ENCODE measurements around the gene ANXA11.
"Not testable (repeated sequence)": the region's sequence is repeated elsewhere in the genome, so short reads cannot be mapped to it uniquely, and the experiment has no call there.

ANXA11 gene

GRCh38 chr10:80139265-80139664 lies 66.1 kb downstream of the ANXA11 start:
- Histone ChIP-seq H3K9ac (ENCODE audit: insufficient read length) (no peak overlapping the region), H3K36me3 (ENCODE audit: insufficient read depth, low read length) (no peaks in the 10 kb centered on the region), H3K4me3 (no peak overlapping the region), H3K9me3 (ENCODE audit: low read depth, low read length) (no peaks in the 10 kb centered on the region), H3K27ac (no peak overlapping the region)
- no peak for DNase-seq (ENCODE audit: low read depth, low spot score)
- TF ChIP-seq POLR2AphosphoS5 (IDR thresholded peaks at IDR 0.05; ENCODE audit: borderline replicate concordance, low read depth, low read length) (no peak), FOXP2 (optimal IDR thresholded peaks at IDR 0.05; ENCODE audit: control extremely low read depth, extremely low read length, insufficient read depth) (no peak)

DNA sequence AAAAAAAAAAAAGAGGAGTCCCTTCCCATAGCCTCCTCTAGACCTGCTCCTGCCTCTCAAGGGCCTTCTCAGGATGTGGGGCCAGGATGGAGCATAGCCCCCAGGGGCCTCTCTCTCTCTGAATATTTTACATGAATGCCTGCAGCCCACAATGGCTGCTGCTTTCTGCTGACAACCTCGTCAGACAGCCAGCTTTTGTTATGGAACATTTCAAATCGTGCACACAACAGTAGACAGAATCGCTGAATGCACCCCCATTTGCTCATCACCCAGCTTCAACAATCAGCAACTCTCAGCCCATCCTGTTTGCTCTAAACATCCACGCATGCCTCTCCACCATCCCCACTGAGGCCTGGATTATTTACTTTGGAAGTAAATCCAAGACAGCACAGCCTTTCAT lies 67.4 kb downstream of the ANXA11 start:
- TF ChIP-seq EZH2 (IDR thresholded peaks at IDR 0.05) = no peak
- no peak overlapping the region for H3K9ac ChIP-seq (ENCODE audit: insufficient read length)
- no peaks in the 10 kb centered on the region for H3K36me3 ChIP-seq (ENCODE audit: insufficient read depth, low read length)
- no peak overlapping the region for H3K27ac ChIP-seq
- no peaks in the 10 kb centered on the region for H3K9me3 ChIP-seq (ENCODE audit: low read depth, low read length)
- no peak for DNase-seq (ENCODE audit: low read depth, low spot score)
- H3K4me3 ChIP-seq = no peak overlapping the region

DNA sequence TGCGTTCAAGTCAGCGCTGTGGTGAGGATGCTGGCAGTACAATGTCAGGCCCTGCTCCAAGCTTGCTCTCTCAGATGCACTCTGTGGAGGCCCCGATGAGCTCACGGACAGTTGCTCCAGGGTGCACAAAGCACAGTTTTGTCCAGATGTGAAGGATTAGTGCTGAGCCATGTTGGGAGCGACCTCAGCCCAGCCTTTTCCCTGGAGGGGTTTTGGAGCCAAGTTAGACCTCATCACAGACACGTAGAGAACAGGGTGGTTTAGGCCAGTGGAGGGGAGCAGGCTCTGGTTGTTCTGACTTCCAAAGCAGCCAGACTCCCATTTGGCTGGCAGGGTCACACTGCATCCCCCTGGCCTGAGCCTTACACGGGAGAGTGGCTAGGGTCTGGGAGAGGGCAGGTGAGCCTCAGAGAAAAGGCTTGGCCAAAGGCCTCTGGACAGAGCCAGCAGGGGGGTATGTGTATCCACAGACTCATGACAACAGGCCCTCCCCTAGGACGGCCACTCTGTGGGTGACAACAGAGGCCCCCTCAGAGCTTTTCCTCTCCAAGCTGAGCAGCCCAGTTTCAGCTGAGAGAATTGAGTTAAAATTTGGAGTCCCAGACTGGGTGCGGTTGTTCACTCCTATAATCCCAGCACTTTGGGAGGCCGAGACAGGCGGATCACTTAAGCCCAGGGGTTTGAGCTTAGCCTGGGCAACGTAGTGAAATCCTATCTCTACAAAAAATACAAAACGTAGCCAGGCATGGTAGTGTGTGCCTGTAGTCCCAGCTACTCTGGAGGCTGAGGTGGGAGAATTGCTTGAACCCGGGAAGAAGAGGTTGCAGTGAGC lies 68.1 kb downstream of the ANXA11 start:
- Histone ChIP-seq H3K36me3 (ENCODE audit: insufficient read depth, low read length) (no peaks in the 10 kb centered on the region), H3K4me3 (no peak overlapping the region), H3K9me3 (ENCODE audit: low read depth, low read length) (no peaks in the 10 kb centered on the region), H3K9ac (ENCODE audit: insufficient read length) (no peak overlapping the region), H3K27ac (no peak overlapping the region)
- TF ChIP-seq FOXP2 (optimal IDR thresholded peaks at IDR 0.05; ENCODE audit: control extremely low read depth, extremely low read length, insufficient read depth) (no peak), POLR2AphosphoS5 (IDR thresholded peaks at IDR 0.05; ENCODE audit: borderline replicate concordance, low read depth, low read length) (no peak), EZH2 (IDR thresholded peaks at IDR 0.05) (no peak)
- DNase-seq (ENCODE audit: low read depth, low spot score) = no peak

- Histone ChIP-seq H3K9ac (ENCODE audit: insufficient read length) (no peak overlapping the region), H3K9me3 (ENCODE audit: low read depth, low read length) (no peaks in the 10 kb centered on the region), H3K36me3 (ENCODE audit: insufficient read depth, low read length) (no peaks in the 10 kb centered on the region), H3K4me3 (no peak overlapping the region), H3K27ac (no peak overlapping the region)
- DNase-seq (ENCODE audit: low read depth, low spot score) = no peak
- TF ChIP-seq EZH2 (IDR thresholded peaks at IDR 0.05) (no peak), POLR2AphosphoS5 (IDR thresholded peaks at IDR 0.05; ENCODE audit: borderline replicate concordance, low read depth, low read length) (no peak), FOXP2 (optimal IDR thresholded peaks at IDR 0.05; ENCODE audit: control extremely low read depth, extremely low read length, insufficient read depth) (no peak)
Measured at GRCh38 chr10:80136134-80136571, 69.2 kb downstream of the ANXA11 start.

DNA sequence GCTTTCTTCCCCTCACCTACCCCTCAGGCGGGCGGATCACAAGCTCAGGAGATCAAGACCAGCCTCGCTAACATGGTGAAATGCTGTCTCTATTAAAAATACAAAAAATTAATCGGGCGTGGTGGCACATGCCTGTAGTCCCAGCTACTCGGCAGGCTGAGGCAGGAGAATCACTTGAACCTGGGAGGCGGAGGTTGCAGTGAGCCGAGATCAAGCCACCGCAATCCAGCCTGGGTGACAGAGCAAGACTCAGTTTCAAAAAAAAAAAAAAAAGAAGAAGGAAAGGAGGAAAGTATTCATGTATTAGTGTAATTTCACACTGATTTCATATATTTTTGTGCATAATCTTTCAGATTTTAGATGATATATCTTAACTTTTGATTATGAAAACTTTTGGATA lies 71.7 kb downstream of the ANXA11 start:
- not testable (repeated sequence) for H3K36me3 ChIP-seq (ENCODE audit: insufficient read depth, low read length); H3K9ac ChIP-seq (ENCODE audit: insufficient read length); H3K27ac ChIP-seq; H3K9me3 ChIP-seq (ENCODE audit: low read depth, low read length); H3K4me3 ChIP-seq; DNase-seq (ENCODE audit: low read depth, low spot score)

- DNase-seq (ENCODE audit: low read depth, low spot score) = no peak
- Histone ChIP-seq H3K9ac (ENCODE audit: insufficient read length) (no peak overlapping the region), H3K4me3 (no peak overlapping the region), H3K9me3 (ENCODE audit: low read depth, low read length) (no peaks in the 10 kb centered on the region), H3K27ac (no peak overlapping the region), H3K36me3 (ENCODE audit: insufficient read depth, low read length) (no peaks in the 10 kb centered on the region)
- no peak for TF ChIP-seq POLR2AphosphoS5 (IDR thresholded peaks at IDR 0.05; ENCODE audit: borderline replicate concordance, low read depth, low read length)
- no peak for TF ChIP-seq FOXP2 (optimal IDR thresholded peaks at IDR 0.05; ENCODE audit: control extremely low read depth, extremely low read length, insufficient read depth)
- TF ChIP-seq EZH2 (IDR thresholded peaks at IDR 0.05) = no peak
Measured at GRCh38 chr10:80133206-80133605, 72.1 kb downstream of the ANXA11 start.

DNA sequence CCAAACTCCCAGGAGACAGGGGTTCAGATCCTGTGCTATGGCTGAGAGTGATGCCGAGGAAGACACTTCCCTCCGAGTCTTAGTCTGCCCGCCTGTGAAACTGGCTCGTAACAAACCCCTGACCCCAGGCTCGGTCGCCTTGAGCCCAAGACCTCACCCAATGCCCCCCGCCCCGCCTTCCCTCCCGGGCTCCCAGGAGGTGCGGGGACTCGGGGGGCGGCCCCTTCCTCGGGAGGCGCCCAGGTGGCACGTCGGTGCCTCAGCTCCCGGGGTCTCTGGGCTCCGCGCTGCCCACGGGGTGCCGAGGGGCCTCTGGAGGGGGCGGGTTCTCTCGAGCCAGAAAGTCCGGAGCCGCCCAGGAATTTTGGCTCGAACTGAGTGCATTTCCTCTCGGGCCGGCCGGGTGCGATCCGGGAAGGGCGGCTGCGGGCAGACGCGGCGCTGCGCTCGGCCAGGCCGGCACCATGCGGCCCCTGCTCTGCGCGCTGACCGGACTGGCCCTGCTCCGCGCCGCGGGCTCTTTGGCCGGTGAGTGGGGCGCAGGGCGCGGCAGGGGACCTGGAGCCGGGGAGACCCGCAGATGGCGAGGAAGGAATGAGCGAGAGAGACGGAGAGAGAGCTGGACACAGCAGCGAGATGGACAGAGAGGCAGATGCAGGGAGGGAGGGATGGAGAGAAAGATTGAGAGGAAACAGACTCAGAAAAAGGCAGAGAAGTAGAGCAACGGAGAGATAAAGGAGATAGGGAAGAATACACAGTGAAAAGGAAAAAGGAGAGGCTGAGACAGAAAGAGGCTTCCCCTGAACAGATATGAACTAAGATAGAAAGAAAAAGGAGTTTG lies 72.8 kb downstream of the ANXA11 start, which contains the start of gene PLAC9:
Gene PLAC9, plus strand, starts transcription at position 432 of the 841 bp plus-strand sequence. Its CDS starts 33 bp downstream, at position 465.
- H3K9ac ChIP-seq (ENCODE audit: insufficient read length) = no peak within 1 kb of the TSS
- no peak for DNase-seq (ENCODE audit: low read depth, low spot score)
- no peak within 1 kb of the TSS for H3K4me3 ChIP-seq
- no peaks in the 10 kb centered on the region for H3K36me3 ChIP-seq (ENCODE audit: insufficient read depth, low read length)
- TF ChIP-seq FOXP2 (optimal IDR thresholded peaks at IDR 0.05; ENCODE audit: control extremely low read depth, extremely low read length, insufficient read depth) (no peak), POLR2AphosphoS5 (IDR thresholded peaks at IDR 0.05; ENCODE audit: borderline replicate concordance, low read depth, low read length) (no peak), EZH2 (IDR thresholded peaks at IDR 0.05) (no peak)
- no peaks in the 10 kb centered on the region for H3K9me3 ChIP-seq (ENCODE audit: low read depth, low read length)
- no peak within 1 kb of the TSS for H3K27ac ChIP-seq

- H3K36me3 ChIP-seq (ENCODE audit: insufficient read depth, low read length) = no peaks in the 10 kb centered on the region
- no peak for TF ChIP-seq EZH2 (IDR thresholded peaks at IDR 0.05)
- TF ChIP-seq POLR2AphosphoS5 (IDR thresholded peaks at IDR 0.05; ENCODE audit: borderline replicate concordance, low read depth, low read length) = no peak
- no peak for TF ChIP-seq FOXP2 (optimal IDR thresholded peaks at IDR 0.05; ENCODE audit: control extremely low read depth, extremely low read length, insufficient read depth)
- DNase-seq (ENCODE audit: low read depth, low spot score) = no peak
- no peak overlapping the region for H3K9ac ChIP-seq (ENCODE audit: insufficient read length)
- H3K27ac ChIP-seq = no peak overlapping the region
- no peaks in the 10 kb centered on the region for H3K9me3 ChIP-seq (ENCODE audit: low read depth, low read length)
- H3K4me3 ChIP-seq = no peak overlapping the region
Measured at GRCh38 chr10:80131499-80131901, 73.8 kb downstream of the ANXA11 start.

Data from SK-N-MC (cell line).